Mesenchymal stem cell (in vitro differentiated cells and primary cell): ENCODE results near the gene NTMT2.

Experiments
- DNase-seq: peaks from one replicate; pipeline ENCODE4 v3.0.0-alpha.2; 2013
- H2AFZ ChIP-seq: one replicate; pipeline ENCODE4 v1.6.1; 2013; ENCODE audit warnings: low read depth, mild to moderate bottlenecking, control low read depth, inconsistent platforms, low read length, moderate library complexity
- H2AK5ac ChIP-seq: 2 replicates; pipeline ENCODE4 v1.6.1; 2013; ENCODE audit warnings: low read length, moderate library complexity, mild to moderate bottlenecking, inconsistent platforms; ENCODE audit not compliant: severe bottlenecking
- H2BK120ac ChIP-seq: one replicate; pipeline ENCODE4 v1.6.1; 2013; ENCODE audit warnings: low read depth, mild to moderate bottlenecking, inconsistent platforms, low read length, moderate library complexity
- H2BK12ac ChIP-seq, 2 experiments: one replicate each; pipeline ENCODE4 v1.6.1; 2013; ENCODE audit warnings: inconsistent platforms in 2 of 2, low read length in 2 of 2, mild to moderate bottlenecking in 2 of 2, moderate library complexity in 2 of 2, control low read depth in 1 of 2
- H2BK15ac ChIP-seq: one replicate; pipeline ENCODE4 v1.6.1; 2013; ENCODE audit warnings: mild to moderate bottlenecking, low read depth, inconsistent platforms; ENCODE audit not compliant: poor library complexity, severe bottlenecking
- H2BK5ac ChIP-seq: 2 replicates; pipeline ENCODE4 v1.6.1; 2013; ENCODE audit warnings: low read depth, mild to moderate bottlenecking, low read length, control low read depth, inconsistent platforms; ENCODE audit not compliant: poor library complexity, severe bottlenecking
- H3K14ac ChIP-seq, 2 experiments: one replicate each; pipeline ENCODE4 v1.6.1; 2013; ENCODE audit warnings: inconsistent platforms in 2 of 2, low read length in 2 of 2, control low read depth in 1 of 2, mild to moderate bottlenecking in 1 of 2, moderate library complexity in 1 of 2
- H3K18ac ChIP-seq, 2 experiments: one replicate each; pipeline ENCODE4 v1.6.1; 2013; ENCODE audit warnings: inconsistent platforms in 2 of 2, low read length in 2 of 2, control low read depth in 1 of 2, low read depth in 1 of 2, mild to moderate bottlenecking in 1 of 2
- H3K23ac ChIP-seq, 2 experiments: one replicate each; pipeline ENCODE4 v1.6.1; 2013; ENCODE audit warnings: inconsistent platforms in 2 of 2, low read length in 2 of 2, mild to moderate bottlenecking in 2 of 2, moderate library complexity in 2 of 2, control low read depth in 1 of 2
- H3K27ac ChIP-seq: 2 replicates; pipeline ENCODE4 v1.5.1; 2013; ENCODE audit warnings: mild to moderate bottlenecking, moderate library complexity, low read length, control low read depth, inconsistent platforms; ENCODE audit not compliant: poor library complexity, severe bottlenecking
- H3K27me3 ChIP-seq, 2 experiments: 2 replicates each; pipeline versions ENCODE4 v1.6.1 to v1.7.0; 2013; ENCODE audit warnings: low read length in 2 of 2, mild to moderate bottlenecking in 2 of 2, moderate library complexity in 2 of 2, control low read depth in 1 of 2, inconsistent platforms in 1 of 2; ENCODE audit not compliant: control insufficient read depth in 1 of 2, insufficient read depth in 1 of 2
- H3K36me3 ChIP-seq, 2 experiments: 2 replicates each; pipeline versions ENCODE4 v1.6.1 to v1.7.0; 2013; ENCODE audit warnings: low read length in 2 of 2, control low read depth in 1 of 2, inconsistent platforms in 1 of 2, low read depth in 1 of 2, mild to moderate bottlenecking in 1 of 2; ENCODE audit not compliant: insufficient read depth in 2 of 2, control insufficient read depth in 1 of 2
- H3K4ac ChIP-seq, 2 experiments: one replicate each; pipeline ENCODE4 v1.6.1; 2013; ENCODE audit warnings: inconsistent platforms in 2 of 2, low read length in 2 of 2, mild to moderate bottlenecking in 2 of 2, moderate library complexity in 2 of 2, control low read depth in 1 of 2, low read depth in 1 of 2
- H3K4me1 ChIP-seq: 2 replicates; pipeline ENCODE4 v1.6.1; 2013; ENCODE audit warnings: low read depth, low read length, control low read depth; ENCODE audit not compliant: control insufficient read depth, insufficient read depth
- H3K4me2 ChIP-seq: 2 replicates; pipeline ENCODE4 v1.6.1; 2013; ENCODE audit warnings: low read length, mild to moderate bottlenecking, inconsistent platforms; ENCODE audit not compliant: poor library complexity, severe bottlenecking
- H3K4me3 ChIP-seq, 2 experiments: 2 replicates each; pipeline versions ENCODE4 v1.5.1 to v1.7.0; 2013; ENCODE audit warnings: low read length in 2 of 2, mild to moderate bottlenecking in 2 of 2, control low read depth in 1 of 2, low read depth in 1 of 2; ENCODE audit not compliant: insufficient read depth in 1 of 2
- H3K79me1 ChIP-seq: replicated peaks from 2 replicates; pipeline ENCODE4 v1.6.1; 2013; ENCODE audit warnings: mild to moderate bottlenecking, control low read depth, low read length, inconsistent platforms; ENCODE audit not compliant: poor library complexity, severe bottlenecking
- H3K9ac ChIP-seq: 2 replicates; pipeline ENCODE4 v1.7.0; 2013; ENCODE audit warnings: mild to moderate bottlenecking, low read length, moderate library complexity
- H3K9me3 ChIP-seq: 2 replicates; pipeline ENCODE4 v1.7.0; 2013; ENCODE audit warnings: mild to moderate bottlenecking, low read length; ENCODE audit not compliant: control insufficient read depth
- H4K8ac ChIP-seq: one replicate; pipeline ENCODE4 v1.6.1; 2013; ENCODE audit warnings: inconsistent platforms, mild to moderate bottlenecking, low read length, moderate library complexity
- H4K91ac ChIP-seq: one replicate; pipeline ENCODE4 v1.6.1; 2013; ENCODE audit warnings: mild to moderate bottlenecking, low read length, inconsistent platforms
- WGBS: methylation state at CpG from one replicate; pipeline ENCODE4 v1.1.7; 2013; ENCODE audit warnings: mixed read lengths; 5-methylcytosine and 5-hydroxymethylcytosine counted together

The NTMT2 gene

GRCh38 chr1:170174395-170174794 is 28.6 kb downstream of the NTMT2 start:
- no peaks in the 10 kb centered on the region for H3K27me3 ChIP-seq
- no peak overlapping the region for H3K23ac ChIP-seq
- H2AFZ ChIP-seq, result no peak overlapping the region
- H3K9ac ChIP-seq, result no peak overlapping the region
- H2BK120ac ChIP-seq, result no peak overlapping the region
- H3K14ac ChIP-seq, result no peak overlapping the region
- no peak overlapping the region for H3K27ac ChIP-seq
- peaks cover 6% of the 10 kb centered on the region for H3K9me3 ChIP-seq
- no peak for DNase-seq
- H3K4me2 ChIP-seq, result no peak overlapping the region
- no peak overlapping the region for H3K4ac ChIP-seq
- H2BK15ac ChIP-seq, result no peak overlapping the region
- no peak overlapping the region for H4K91ac ChIP-seq
- H3K79me1 ChIP-seq, result no peaks in the 10 kb centered on the region
- no peak overlapping the region for H2BK12ac ChIP-seq
- H3K4me3 ChIP-seq, result no peak overlapping the region
- H3K18ac ChIP-seq, result no peak overlapping the region
- H4K8ac ChIP-seq, result no peak overlapping the region
- WGBS, result 88% methylated on average over 7 of the region's 7 CpGs
- H2BK5ac ChIP-seq, result no peak overlapping the region
- H2AK5ac ChIP-seq, result no peak overlapping the region
- H3K36me3 ChIP-seq, result no peaks in the 10 kb centered on the region
- H3K4me1 ChIP-seq, result no peaks in the 10 kb centered on the region

DNA sequence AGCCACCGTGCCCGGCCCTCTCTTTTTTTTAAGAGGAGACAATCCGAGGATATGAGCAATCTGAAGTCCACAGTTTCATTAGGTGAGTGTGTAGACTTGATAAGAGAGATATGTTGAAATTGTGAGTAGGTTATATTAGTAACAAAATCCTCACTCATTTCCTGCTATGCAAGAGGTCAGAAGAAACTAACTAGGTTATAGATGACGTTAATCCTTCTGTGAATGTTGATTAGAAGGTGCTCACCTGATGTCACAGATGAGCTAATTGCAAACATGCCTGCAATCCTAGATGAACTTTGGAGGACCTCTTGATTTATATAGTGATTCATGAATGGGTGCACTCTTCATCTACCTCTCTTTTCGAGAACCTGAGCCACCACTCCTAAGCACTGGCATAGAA is 29.3 kb downstream of the NTMT2 start:
- Histone ChIP-seq H3K4me1 (no peaks in the 10 kb centered on the region), H2AFZ (no peak overlapping the region), H3K4ac (no peak overlapping the region), H3K9me3 (peaks cover 6% of the 10 kb centered on the region), H3K36me3 (no peaks in the 10 kb centered on the region), H2BK5ac (no peak overlapping the region), H3K27ac (no peak overlapping the region), H3K18ac (no peak overlapping the region), H2BK12ac (no peak overlapping the region), H2BK15ac (no peak overlapping the region), H3K27me3 (no peaks in the 10 kb centered on the region), H3K14ac (no peak overlapping the region), H3K9ac (no peak overlapping the region), H2AK5ac (no peak overlapping the region), H4K8ac (no peak overlapping the region), H3K4me3 (no peak overlapping the region), H2BK120ac (no peak overlapping the region), H3K4me2 (no peak overlapping the region), H4K91ac (no peak overlapping the region), H3K23ac (no peak overlapping the region), H3K79me1 (no peaks in the 10 kb centered on the region)
- DNase-seq, result no peak
- whole genome bisulfite sequencing, result 83% methylated on average over 4 of the region's 5 CpGs

- Histone ChIP-seq H3K4me1 (no peaks in the 10 kb centered on the region), H3K14ac (no peak overlapping the region), H3K4ac (no peak overlapping the region), H2AK5ac (no peak overlapping the region), H3K36me3 (no peaks in the 10 kb centered on the region), H3K23ac (no peak overlapping the region), H4K91ac (no peak overlapping the region), H3K18ac (no peak overlapping the region), H3K79me1 (no peaks in the 10 kb centered on the region), H2BK15ac (no peak overlapping the region), H3K4me3 (no peak overlapping the region), H2BK120ac (no peak overlapping the region), H2AFZ (no peak overlapping the region), H2BK12ac (no peak overlapping the region), H3K27me3 (no peaks in the 10 kb centered on the region), H3K4me2 (no peak overlapping the region), H3K9ac (no peak overlapping the region), H4K8ac (no peak overlapping the region), H3K9me3 (peaks cover 5% of the 10 kb centered on the region), H2BK5ac (no peak overlapping the region), H3K27ac (no peak overlapping the region)
- 33% methylated on average over 1 of the region's 1 CpG for WGBS
- no peak for DNase-seq
Observed at GRCh38 chr1:170175484-170175883, 29.7 kb downstream of the NTMT2 start.

DNA sequence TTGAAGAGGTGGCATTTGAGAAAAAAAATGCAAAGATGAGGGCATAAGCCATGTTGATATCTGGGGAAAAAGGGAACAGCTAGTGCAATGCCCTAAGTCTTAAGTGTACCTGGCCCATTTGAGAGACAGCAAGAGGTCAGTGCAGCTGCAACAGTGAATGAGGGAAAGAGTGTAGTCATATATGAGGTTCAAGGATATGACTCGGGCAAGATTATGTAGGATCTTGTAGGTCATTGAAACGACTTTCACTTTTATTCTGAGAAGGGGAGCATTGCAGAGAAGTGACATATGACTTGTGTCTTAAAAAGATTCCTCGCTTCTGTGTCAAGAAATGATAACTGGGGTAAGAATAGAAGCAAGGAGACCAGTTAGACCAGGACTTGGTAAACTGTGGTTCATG is 31.0 kb downstream of the NTMT2 start:
- H3K9ac ChIP-seq, result no peak overlapping the region
- no peaks in the 10 kb centered on the region for H3K36me3 ChIP-seq
- no peak overlapping the region for H2BK5ac ChIP-seq
- no peak overlapping the region for H2AK5ac ChIP-seq
- no peak overlapping the region for H3K4me2 ChIP-seq
- no peak overlapping the region for H2AFZ ChIP-seq
- H3K27ac ChIP-seq, result no peak overlapping the region
- H2BK12ac ChIP-seq, result no peak overlapping the region
- no peak for DNase-seq
- no peaks in the 10 kb centered on the region for H3K27me3 ChIP-seq
- H3K4me3 ChIP-seq, result no peak overlapping the region
- H2BK120ac ChIP-seq, result no peak overlapping the region
- H4K91ac ChIP-seq, result no peak overlapping the region
- H2BK15ac ChIP-seq, result no peak overlapping the region
- H3K4ac ChIP-seq, result no peak overlapping the region
- no peaks in the 10 kb centered on the region for H3K79me1 ChIP-seq
- no peaks in the 10 kb centered on the region for H3K9me3 ChIP-seq
- H3K14ac ChIP-seq, result no peak overlapping the region
- H3K18ac ChIP-seq, result no peak overlapping the region
- H3K23ac ChIP-seq, result no peak overlapping the region
- H4K8ac ChIP-seq, result no peak overlapping the region
- 66% methylated on average over 3 of the region's 3 CpGs for WGBS
- no peaks in the 10 kb centered on the region for H3K4me1 ChIP-seq
